ENCODE measurements around the gene NMUR1.
"Not testable (repeated sequence)": the region's sequence is repeated elsewhere in the genome, so short reads cannot be mapped to it uniquely, and the experiment has no call there.

NMUR1 gene

DNA sequence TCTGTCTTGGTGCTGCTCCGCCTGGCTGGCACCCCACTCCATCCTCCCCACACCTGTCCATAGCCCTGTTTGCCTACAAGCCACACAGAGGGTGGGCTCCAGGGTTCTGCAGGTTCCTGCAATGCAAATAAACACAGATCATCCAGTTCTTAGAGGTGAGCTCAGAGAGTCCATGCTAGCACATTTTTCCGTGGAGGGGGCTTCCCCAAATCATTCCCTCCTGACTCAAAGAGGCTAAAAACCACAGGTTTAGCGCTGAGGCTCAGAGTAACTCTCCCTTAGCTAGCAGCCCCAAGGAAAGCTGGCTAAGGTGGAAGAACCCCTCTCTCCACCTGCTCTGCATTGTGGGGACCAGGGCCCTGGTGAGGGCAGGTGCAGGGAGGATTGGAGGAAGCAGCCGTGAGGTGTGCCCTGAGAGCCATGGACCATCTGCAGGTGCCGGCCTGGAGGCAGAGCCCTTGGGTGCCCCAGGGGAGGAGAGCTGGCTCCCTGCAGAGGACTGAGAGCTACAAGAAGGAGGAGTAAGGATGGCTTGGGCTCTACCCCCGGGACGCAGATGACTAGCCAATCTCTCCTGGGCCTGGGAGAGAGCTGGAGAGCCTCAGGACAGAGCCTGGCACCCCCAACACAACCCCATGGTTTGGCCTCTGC, 38.7 kb upstream of the NMUR1 start:
- H3K36me3 ChIP-seq (ENCODE audit: control insufficient read depth, insufficient read depth, low read length), result no peaks in the 10 kb centered on the region
- peaks cover 19% of the 10 kb centered on the region for H3K4me1 ChIP-seq (ENCODE audit: control insufficient read depth, insufficient read depth, low read length)
- H3K9me3 ChIP-seq (ENCODE audit: control insufficient read depth, low read length), result no peaks in the 10 kb centered on the region
- no peak overlapping the region for H3K27ac ChIP-seq (ENCODE audit: insufficient read depth, low read depth, low read length, poor library complexity, severe bottlenecking)
- H3K4me3 ChIP-seq (ENCODE audit: insufficient read depth, low read depth, low read length), result no peak overlapping the region
- WGBS, 2 experiments, result 89 to 92% methylated on average over 7 of the region's 7 CpGs
- H3K27me3 ChIP-seq (ENCODE audit: control insufficient read depth, insufficient read depth, low read length, poor library complexity, severe bottlenecking), result no peaks in the 10 kb centered on the region

DNA sequence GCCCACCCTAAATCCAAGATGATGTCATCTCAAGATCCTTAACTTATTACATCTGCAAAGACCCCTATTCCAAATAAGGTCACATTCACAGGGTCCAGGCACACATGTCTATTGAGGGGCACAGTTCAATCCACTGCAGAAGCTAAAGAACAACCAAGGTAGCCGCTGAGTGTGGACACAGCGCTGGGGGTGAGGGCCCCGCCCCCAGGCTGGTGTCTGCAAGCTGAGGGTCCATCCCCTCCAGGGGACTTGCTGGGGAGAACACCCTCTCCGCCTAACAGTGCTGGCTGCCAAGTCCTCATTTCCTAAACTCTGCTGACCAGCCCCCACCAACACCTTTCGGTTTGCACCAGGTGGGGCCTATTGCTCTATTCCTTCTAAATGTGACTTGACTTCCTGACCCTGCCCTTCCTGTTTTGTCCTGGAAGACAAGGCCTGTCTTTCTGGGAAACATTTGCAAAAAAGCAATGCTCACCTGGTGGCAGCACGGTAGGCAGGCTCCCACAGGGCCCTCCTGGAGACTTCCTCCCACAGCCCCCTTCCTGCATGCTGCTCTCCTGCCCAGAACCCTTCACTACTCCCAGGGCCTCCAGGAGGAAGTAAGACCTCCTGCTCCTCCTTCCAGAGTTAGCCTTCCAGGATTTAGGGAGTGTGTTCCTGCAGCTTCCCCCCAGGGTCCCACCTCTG, 38.0 kb upstream of the NMUR1 start:
- Histone ChIP-seq H3K4me1 (ENCODE audit: control insufficient read depth, insufficient read depth, low read length) (peaks cover 12% of the 10 kb centered on the region), H3K36me3 (ENCODE audit: control insufficient read depth, insufficient read depth, low read length) (no peaks in the 10 kb centered on the region), H3K27me3 (ENCODE audit: control insufficient read depth, insufficient read depth, low read length, poor library complexity, severe bottlenecking) (no peaks in the 10 kb centered on the region), H3K9me3 (ENCODE audit: control insufficient read depth, low read length) (no peaks in the 10 kb centered on the region), H3K4me3 (ENCODE audit: insufficient read depth, low read depth, low read length) (no peak overlapping the region), H3K27ac (ENCODE audit: insufficient read depth, low read depth, low read length, poor library complexity, severe bottlenecking) (no peak overlapping the region)
- WGBS, 2 experiments, result 83 to 85% methylated on average over 6 of the region's 6 CpGs

DNA sequence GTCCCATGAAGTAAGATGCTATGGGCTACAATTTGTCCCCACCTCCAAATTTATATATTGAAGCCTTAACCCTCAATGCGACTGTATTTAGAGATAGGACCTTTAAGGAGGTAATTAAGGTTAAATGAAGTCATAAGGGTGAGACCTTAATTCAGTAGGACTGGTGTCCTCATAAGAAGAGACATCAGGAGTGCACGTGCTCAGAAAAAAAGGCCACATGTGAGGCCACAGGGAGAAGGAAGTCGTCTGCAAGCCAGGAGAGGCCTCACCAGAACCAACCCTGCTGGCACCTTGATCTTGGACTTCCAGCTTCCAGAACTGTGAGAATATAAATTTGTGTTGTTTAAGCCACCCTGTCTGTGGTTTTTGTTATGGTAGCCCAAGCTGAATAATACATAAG, 36.9 kb upstream of the NMUR1 start:
- H3K4me3 ChIP-seq (ENCODE audit: insufficient read depth, low read depth, low read length), result no peak overlapping the region
- H3K4me1 ChIP-seq (ENCODE audit: control insufficient read depth, insufficient read depth, low read length), result peaks cover 8% of the 10 kb centered on the region
- WGBS, 2 experiments, result 92 to 94% methylated on average over 3 of the region's 3 CpGs
- no peak overlapping the region for H3K27ac ChIP-seq (ENCODE audit: insufficient read depth, low read depth, low read length, poor library complexity, severe bottlenecking)
- H3K27me3 ChIP-seq (ENCODE audit: control insufficient read depth, insufficient read depth, low read length, poor library complexity, severe bottlenecking), result no peaks in the 10 kb centered on the region
- H3K9me3 ChIP-seq (ENCODE audit: control insufficient read depth, low read length), result no peaks in the 10 kb centered on the region
- H3K36me3 ChIP-seq (ENCODE audit: control insufficient read depth, insufficient read depth, low read length), result no peaks in the 10 kb centered on the region

DNA sequence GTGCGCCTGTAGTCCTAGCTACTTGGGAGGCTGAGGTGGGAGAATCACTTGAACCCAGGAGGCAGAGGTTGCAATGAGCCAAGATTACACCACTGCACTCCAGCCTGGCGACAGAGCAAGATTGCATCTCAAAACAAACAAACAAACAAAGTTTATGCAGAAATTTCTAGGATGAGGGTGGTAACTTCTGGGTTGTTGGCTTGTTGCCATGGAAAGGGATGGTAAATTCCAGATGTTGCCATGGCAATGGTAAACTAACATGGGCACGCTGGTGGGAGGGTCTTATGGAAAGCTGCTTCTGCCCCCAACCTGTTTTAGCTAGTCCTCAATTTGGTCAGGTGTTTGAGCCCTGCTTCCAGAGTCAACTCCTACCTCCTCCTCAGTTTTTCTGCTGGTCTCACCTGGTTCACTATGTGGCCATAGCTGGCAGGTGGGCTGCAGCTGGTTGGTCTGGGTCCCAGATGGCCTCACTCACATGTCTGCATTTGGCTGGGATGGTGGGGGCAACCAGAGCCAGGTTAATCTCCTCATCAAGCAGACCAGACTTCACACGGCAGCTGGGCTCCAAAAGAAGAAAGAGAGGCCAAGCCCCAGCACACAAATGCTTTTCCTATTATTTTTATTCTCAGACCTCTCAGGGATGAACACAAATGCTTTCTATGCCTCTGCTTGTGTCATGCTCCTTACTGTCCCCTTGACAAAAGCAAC, 35.8 kb upstream of the NMUR1 start:
- Histone ChIP-seq H3K9me3 (ENCODE audit: control insufficient read depth, low read length) (no peaks in the 10 kb centered on the region), H3K27ac (ENCODE audit: insufficient read depth, low read depth, low read length, poor library complexity, severe bottlenecking) (no peak overlapping the region), H3K27me3 (ENCODE audit: control insufficient read depth, insufficient read depth, low read length, poor library complexity, severe bottlenecking) (no peaks in the 10 kb centered on the region), H3K4me1 (ENCODE audit: control insufficient read depth, insufficient read depth, low read length) (no peaks in the 10 kb centered on the region), H3K36me3 (ENCODE audit: control insufficient read depth, insufficient read depth, low read length) (no peaks in the 10 kb centered on the region), H3K4me3 (ENCODE audit: insufficient read depth, low read depth, low read length) (no peak overlapping the region)
- 77 to 94% methylated on average over 4 of the region's 4 CpGs for WGBS, 2 experiments

DNA sequence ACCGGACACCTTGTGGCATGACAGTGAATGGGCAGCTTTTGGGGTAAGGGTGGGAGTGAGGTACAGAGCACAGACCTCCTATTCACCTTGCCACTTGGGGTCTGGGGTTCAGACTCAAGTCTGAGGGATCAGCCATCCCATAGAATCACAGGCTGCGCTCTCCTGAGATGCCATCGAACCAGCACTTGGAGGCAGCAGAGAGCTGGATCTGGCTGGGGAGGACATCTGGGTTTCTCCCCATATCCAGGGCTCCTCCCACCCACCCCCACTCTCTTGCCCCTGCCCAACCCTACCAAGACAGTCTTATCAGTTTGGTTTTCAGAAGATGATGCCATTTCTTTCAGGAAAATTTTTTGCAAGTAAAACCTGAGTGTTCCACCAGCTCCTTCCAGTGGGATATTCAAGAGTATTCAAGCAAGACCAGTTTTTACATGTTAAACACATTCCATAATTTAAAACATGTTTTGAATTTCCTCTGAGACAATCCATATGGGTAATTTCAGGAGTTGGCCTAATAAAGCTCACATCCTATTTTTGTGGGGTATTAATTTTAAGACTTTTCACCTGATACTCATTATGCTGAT, 33.2 kb upstream of the NMUR1 start:
- WGBS, 2 experiments, result 7 to 10% methylated on average over 3 of the region's 3 CpGs
- Histone ChIP-seq H3K27me3 (ENCODE audit: control insufficient read depth, insufficient read depth, low read length, poor library complexity, severe bottlenecking) (no peaks in the 10 kb centered on the region), H3K4me3 (ENCODE audit: insufficient read depth, low read depth, low read length) (no peak overlapping the region), H3K36me3 (ENCODE audit: control insufficient read depth, insufficient read depth, low read length) (no peaks in the 10 kb centered on the region), H3K27ac (ENCODE audit: insufficient read depth, low read depth, low read length, poor library complexity, severe bottlenecking) (no peak overlapping the region), H3K4me1 (ENCODE audit: control insufficient read depth, insufficient read depth, low read length) (no peaks in the 10 kb centered on the region), H3K9me3 (ENCODE audit: control insufficient read depth, low read length) (no peaks in the 10 kb centered on the region)

DNA sequence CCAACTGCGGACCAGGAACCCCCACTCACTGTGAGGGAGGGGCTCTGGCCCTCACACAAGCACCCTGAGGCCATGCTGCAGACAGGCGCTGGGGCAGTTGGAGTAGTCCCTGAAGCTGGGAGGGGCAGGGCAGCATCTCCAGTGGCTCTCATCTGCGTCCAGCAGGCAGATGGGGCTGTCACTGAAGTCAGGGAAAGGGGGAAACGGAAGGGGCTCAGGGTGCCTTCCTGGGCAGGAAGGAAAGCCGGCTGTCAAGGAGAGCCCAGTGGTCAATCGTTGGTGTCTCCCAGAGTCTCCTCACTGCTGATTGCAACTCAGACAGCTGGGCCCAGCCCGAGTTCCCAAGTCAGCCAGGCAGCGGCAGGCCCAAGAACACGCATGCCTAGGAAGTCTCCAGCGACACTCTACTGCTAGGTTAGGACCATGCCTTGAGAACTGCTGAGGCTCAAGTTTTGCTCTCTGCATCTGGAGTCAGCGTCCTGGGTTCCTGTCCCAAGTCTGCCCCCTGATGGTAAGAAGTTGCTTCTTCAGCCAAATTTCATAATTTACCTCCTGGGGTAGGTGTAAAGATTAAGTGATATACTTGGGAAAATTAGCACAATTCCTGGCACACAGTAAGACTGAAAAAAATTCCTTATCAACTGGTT, 27.4 kb upstream of the NMUR1 start:
- no peaks in the 10 kb centered on the region for H3K9me3 ChIP-seq (ENCODE audit: control insufficient read depth, low read length)
- H3K4me1 ChIP-seq (ENCODE audit: control insufficient read depth, insufficient read depth, low read length), result no peaks in the 10 kb centered on the region

DNA sequence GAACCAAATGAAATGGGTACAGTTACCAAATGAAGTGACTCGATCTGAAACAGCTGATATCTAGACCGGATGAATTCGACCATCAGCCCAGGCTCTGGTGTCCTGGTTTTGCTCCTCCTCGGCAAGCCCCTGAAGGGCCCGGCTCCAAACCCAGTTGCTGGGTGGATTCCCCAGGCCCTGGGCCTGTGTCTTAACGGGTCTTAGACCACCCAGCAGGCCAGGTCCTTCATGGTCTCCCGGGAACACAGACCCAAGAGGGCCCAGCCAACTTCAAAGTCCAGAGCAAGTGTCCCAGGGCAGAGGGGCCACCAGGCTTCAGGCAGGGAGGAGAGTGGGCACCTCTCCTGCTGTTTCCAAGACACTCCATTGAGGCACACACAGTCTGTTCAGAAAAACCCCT, 26.7 kb upstream of the NMUR1 start:
- 92 to 97% methylated on average over 7 of the region's 7 CpGs for WGBS, 2 experiments
- Histone ChIP-seq H3K4me3 (ENCODE audit: insufficient read depth, low read depth, low read length) (no peak overlapping the region), H3K9me3 (ENCODE audit: control insufficient read depth, low read length) (no peaks in the 10 kb centered on the region), H3K4me1 (ENCODE audit: control insufficient read depth, insufficient read depth, low read length) (no peaks in the 10 kb centered on the region), H3K27ac (ENCODE audit: insufficient read depth, low read depth, low read length, poor library complexity, severe bottlenecking) (no peak overlapping the region), H3K36me3 (ENCODE audit: control insufficient read depth, insufficient read depth, low read length) (no peaks in the 10 kb centered on the region), H3K27me3 (ENCODE audit: control insufficient read depth, insufficient read depth, low read length, poor library complexity, severe bottlenecking) (no peaks in the 10 kb centered on the region)

More for the DNA sequence above, 27.4 kb upstream of the NMUR1 start:
- WGBS, 2 experiments, result 58 to 61% methylated on average over 11 of the region's 11 CpGs
- Histone ChIP-seq H3K36me3 (ENCODE audit: control insufficient read depth, insufficient read depth, low read length) (no peaks in the 10 kb centered on the region), H3K27me3 (ENCODE audit: control insufficient read depth, insufficient read depth, low read length, poor library complexity, severe bottlenecking) (no peaks in the 10 kb centered on the region), H3K27ac (ENCODE audit: insufficient read depth, low read depth, low read length, poor library complexity, severe bottlenecking) (no peak overlapping the region), H3K4me3 (ENCODE audit: insufficient read depth, low read depth, low read length) (no peak overlapping the region)

DNA sequence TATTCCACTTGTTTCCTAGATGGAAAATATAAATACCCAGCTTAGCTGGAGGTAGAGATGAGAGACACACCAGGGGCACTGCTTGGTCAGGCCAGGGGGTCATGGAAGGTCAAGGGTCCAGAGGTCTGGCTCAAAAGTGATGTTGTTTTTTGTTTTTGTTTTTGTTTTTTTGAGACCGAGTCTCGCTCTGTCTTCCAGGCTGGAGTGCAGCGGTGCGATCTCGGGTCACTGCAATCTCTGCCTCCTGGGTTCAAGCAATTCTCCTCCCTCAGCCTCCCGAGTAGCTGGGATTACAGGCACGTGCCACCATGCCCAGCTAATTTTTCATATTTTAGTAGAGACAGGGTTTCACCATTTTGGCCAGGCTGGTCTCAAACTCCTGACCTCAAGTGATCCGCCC, 26.3 kb upstream of the NMUR1 start:
- H3K9me3 ChIP-seq (ENCODE audit: control insufficient read depth, low read length); H3K27ac ChIP-seq (ENCODE audit: insufficient read depth, low read depth, low read length, poor library complexity, severe bottlenecking); H3K27me3 ChIP-seq (ENCODE audit: control insufficient read depth, insufficient read depth, low read length, poor library complexity, severe bottlenecking); H3K4me1 ChIP-seq (ENCODE audit: control insufficient read depth, insufficient read depth, low read length); H3K36me3 ChIP-seq (ENCODE audit: control insufficient read depth, insufficient read depth, low read length); H3K4me3 ChIP-seq (ENCODE audit: insufficient read depth, low read depth, low read length): not testable (repeated sequence)
- 92 to 93% methylated on average over 8 of the region's 8 CpGs for WGBS, 2 experiments

DNA sequence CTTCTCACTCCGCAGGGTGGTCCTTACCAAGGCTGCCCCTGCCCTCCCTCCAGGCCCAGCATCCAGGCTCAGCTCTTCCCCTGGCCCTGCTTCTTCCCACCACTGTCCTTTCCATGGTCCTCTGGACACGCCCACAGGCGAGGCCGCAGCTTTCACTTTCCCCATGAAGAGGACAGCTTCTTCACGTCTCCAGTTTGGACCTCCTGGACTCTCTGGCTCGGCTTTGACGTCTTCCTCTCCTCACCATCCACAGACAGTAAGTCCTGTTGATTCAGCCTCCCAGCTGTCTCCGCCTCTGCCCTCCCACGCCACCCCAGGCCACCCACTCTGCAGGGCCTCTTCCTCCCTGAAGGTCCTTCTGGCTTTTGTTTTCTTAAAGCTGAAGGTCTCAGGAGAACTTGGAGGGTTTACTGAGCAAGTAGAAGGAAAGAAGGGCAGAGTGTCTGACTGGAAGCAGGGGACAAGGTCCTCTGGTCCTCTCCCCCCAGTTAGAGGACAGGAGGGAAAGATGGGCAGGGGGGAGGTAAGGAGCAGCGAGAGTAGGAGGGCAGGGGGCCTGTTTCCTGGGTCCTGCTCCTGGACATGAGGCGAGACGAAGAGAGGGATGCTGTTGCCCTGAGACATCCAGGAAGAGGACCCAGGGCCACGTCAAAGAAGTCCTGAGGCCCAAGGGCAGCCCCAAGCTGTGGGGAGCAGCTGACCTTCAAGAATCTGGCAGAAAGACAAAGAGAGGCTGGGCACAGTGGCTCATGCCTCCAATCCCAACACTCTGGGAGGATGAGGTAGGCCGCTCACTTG, 24.7 kb upstream of the NMUR1 start:
- H3K9me3 ChIP-seq (ENCODE audit: control insufficient read depth, low read length), result no peaks in the 10 kb centered on the region
- no peaks in the 10 kb centered on the region for H3K36me3 ChIP-seq (ENCODE audit: control insufficient read depth, insufficient read depth, low read length)
- no peaks in the 10 kb centered on the region for H3K27me3 ChIP-seq (ENCODE audit: control insufficient read depth, insufficient read depth, low read length, poor library complexity, severe bottlenecking)
- WGBS, 2 experiments, result 85 to 86% methylated on average over 14 of the region's 14 CpGs
- H3K27ac ChIP-seq (ENCODE audit: insufficient read depth, low read depth, low read length, poor library complexity, severe bottlenecking), result no peak overlapping the region
- H3K4me3 ChIP-seq (ENCODE audit: insufficient read depth, low read depth, low read length), result no peak overlapping the region
- no peaks in the 10 kb centered on the region for H3K4me1 ChIP-seq (ENCODE audit: control insufficient read depth, insufficient read depth, low read length)
